Stimulated activated CD8-positive, alpha-beta memory T cell treated with anti-CD3 and anti-CD28 coated beads, Interleukin-2, amount 100 ng/mL, for 48 hours (primary cell): ENCODE results near the gene ADAMTS18.

Source experiments
- DNase-seq, 2 donors: peaks; one replicate each; pipeline ENCODE4 v3.0.0-alpha.2; 2020; ENCODE audit warnings: low read depth in 2 of 2

Gene ADAMTS18

DNA sequence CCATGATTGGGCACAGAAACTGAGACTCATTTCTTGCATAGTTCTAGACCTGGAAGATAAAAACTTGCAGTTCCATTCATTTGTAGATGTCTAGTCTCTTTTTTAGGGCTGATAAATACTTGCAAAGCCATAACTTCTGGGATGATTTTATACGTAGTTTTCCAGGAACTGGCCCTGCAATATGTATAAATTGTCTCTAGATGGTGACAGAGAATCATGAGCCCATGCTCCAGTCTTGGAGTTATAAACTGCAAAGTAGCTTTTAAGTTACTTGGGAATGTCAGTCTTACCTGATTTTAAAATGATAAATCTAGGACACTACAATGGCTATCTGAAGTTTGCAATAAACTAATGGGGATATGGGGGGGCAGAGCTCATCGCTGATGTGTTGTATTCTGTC is 3.0 kb upstream of the ADAMTS18 start:
- no peak for DNase-seq

DNA sequence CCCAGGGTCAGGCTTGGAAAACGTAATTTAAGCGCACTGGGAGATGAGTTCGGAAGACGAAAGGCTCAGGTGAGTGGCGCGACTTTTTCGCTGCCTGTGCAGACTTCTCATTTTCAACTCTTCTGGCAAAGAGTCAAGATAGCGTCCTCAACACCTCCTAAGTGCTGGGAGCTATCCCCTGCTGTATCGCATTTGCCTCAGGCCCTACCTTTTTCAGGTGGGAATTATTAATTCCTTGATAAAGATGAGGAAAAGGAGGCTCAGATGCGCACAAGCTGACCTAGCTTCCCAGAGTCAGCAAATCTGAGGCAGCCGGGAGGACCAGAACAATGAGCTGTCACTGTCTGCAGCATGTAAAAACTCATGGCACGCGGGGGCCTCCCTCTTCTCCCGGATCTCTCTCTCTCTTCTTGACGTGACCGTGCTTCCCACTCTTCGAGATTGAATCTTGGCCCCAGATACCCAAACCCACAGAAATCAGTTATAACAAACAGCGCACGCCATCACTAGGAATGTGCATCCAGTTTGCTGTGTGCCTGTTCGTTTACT is 512 bp upstream of the ADAMTS18 start:
- DNase-seq, result no peak

DNA sequence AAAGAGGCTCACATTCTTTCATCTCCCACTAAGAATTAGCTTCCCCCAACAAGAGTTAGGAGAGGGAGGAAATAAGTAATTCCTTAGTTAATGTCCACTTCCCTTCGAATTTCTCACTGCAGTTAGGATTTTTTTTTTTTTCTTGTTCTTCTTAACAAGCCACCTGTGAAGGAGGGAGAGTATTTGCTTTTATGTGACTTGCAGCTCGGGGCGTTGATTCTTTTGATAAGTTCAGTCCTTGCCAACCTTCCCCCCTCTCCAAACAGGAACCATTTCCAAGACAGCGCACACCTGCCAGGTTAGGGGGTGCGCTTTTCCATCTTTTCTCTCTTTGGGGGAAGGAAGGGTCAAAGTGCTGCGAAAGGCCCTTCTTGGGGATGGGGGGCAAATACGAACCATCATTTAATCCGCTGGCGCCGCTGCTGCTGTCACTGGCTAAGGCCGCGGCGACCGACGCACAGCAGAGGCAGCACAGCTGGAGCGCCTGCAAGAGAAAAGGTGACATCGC is 758 bp downstream of the ADAMTS18 start:
- DNase-seq, result no peak

DNA sequence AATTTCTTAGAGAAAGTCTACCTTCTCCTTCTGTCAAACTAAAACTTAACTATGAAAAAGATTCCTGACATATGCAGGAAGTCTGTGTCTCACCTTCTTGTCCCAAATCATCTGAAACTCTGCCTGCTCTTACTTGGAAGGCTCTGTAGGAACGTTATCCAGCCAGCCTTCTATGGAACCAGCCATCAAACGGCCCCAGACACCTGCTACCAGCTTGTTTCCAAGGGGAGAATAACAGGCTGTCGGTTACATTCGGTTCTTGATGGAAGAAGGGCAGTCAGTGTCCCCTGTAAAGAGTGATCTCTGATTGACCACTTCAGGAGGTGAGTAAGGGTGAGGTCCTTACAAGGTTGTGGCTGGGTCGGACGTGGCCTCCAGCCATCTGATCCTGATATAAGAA is 1.7 kb downstream of the ADAMTS18 start:
- no peak for DNase-seq

DNA sequence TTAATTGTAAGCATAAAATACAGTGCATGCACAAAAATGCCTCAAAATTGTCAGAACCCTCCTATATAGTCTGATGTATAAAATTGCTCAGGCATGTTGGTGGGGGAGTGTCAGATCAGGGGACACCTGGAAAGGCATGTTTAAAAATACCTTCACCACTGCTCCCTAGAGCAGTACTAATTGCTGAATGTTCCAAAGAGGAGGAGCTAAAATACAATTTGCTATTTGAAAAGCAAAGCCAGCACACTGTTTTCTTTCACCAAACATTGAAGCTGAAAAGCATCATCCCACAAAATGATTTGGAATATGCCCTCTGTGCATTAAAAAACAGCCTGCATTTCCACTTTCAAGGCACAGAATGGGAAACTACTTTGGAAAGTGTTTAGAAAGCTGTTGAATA is 2.6 kb downstream of the ADAMTS18 start:
- DNase-seq, result no peak

DNA sequence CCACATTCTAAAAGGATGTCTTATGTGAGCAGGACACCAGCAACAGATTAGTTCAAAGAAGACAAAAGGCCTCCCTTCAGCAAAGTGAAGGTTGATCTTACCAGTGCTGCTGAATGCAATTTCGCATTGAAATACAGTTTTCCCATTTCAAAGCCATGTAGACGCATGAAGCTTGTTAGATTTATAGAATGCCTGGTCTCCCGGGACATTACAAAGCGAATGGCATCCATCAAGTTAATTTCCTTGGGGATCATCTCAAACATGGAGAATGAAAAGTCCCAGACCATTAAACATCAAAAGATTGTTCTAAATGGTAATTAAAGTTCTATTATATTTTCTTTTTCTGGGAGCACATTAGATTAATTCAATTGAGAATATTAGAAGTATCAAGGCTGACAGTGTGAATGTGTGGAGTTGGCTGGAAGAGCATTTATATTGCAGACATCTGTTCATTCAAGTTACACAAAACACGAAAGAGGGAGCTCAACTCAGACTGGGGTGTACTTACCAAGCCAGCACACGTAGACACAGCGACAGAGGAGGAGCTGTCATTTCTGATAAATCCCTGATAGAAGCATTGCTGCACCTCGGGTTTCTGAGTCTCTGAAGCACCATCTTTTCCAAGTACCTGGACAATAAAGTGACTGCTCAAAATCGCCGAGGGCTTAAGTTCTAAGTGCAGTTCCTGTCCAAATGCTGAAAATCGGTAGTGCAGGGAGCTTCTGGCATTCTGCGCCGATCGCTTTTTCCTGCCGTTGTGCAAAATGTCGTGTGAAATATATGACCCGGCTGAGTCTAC is 3.8 kb downstream of the ADAMTS18 start:
- no peak for DNase-seq

DNA sequence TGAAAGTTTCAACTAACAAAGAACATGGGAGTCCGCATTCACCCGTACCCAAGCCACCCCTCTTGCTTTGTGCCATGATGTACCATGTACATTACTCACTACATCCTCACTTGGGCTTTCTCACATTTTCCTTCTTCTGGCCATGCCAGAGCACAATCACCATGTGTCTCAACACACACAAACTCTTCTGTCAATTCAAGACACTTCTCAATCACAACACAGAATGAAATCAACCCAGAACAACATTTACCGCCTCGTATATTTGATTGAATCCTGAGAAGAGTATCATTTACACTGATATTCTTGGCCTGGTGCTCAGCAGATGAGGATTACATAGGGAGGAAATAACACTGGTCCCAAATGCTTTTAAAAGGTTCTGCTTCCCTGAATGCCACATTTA is 4.5 kb downstream of the ADAMTS18 start:
- no peak for DNase-seq

DNA sequence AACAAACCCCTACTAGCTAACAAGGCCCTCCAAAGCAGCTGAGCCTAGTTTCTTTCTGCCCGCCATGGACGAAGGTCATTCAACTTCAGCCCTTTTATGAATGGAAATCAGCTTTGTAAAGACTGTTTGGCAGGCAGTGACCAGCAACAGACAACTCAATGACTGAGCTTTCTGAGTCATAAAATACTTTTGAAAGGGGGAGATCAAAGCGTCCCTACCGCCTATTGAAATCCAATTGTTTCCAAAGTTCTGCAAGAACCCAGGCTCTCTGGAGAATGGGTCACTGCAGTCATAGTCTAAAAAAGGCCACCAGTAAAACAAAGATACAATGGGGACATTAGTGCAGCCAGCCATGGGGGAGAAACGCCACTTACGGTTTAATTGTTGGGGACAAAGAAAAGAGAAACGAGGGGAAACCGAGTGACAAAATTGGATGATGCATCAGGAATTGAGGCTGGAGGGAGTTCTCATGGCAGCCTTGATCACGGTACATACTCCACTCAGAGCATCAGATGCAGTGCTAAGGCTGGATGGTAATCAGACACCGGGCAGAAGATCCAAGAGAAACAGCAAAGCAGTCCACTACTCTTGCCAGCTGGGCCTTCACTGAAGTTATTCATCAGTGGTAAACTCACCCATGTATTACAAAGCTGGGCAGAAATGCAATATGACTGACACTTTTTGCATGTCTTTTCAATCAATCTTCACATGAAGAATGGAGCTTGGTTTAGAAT is 9.8 kb downstream of the ADAMTS18 start:
- no peak for DNase-seq

DNA sequence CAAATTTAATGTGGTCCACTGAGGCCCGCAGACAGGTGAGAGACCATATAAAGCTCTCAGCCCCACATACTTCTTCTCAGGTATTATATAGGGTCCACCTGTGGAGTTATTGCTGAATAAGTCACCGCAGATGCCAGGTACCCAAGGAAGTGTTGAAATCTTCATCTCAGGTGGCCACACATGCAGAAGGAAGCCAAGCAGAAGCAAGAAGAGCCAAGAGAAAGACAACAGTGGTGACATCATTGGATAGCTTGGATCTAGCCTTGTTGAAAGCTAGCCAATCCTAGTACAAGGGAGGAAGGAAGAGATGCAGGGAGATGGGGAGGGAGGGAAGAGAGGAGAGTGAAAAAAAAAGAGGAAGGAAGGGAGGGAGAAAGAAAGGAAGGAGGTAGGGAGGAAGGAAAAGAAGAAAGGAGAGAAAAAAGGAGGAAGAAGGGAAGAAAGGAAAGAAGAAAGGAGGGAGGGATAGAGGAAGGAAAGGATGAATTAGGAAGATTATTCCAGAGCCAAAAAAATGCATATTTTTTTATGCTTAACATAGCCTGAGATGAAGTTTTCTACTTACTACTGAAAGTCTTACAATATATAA is 12.5 kb downstream of the ADAMTS18 start:
- no peak for DNase-seq

DNA sequence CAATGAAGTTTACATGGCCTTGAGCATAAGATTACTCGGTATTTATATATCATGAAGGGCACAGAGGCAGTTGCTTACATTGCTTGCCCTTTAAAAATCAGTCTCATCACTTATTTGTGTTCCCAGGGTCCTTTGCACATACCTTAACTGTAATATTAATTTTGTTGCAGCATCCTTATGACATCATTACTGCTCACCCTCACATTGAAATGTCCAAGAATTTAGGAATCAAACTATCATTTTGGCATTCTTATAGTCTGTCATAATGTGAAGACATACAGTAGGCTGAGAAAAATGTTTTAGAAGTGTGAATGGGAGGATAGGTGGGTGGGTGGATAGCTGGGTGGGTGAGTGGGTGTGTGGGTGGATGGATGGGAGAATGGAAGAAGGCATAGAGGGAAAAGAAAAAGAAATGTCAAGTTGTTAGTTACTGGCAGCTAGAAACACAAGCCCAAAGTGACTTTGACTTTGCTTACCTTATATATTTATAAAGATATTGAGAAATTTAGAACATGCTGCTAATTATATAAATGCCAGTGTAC is 17.8 kb downstream of the ADAMTS18 start:
- no peak for DNase-seq

DNA sequence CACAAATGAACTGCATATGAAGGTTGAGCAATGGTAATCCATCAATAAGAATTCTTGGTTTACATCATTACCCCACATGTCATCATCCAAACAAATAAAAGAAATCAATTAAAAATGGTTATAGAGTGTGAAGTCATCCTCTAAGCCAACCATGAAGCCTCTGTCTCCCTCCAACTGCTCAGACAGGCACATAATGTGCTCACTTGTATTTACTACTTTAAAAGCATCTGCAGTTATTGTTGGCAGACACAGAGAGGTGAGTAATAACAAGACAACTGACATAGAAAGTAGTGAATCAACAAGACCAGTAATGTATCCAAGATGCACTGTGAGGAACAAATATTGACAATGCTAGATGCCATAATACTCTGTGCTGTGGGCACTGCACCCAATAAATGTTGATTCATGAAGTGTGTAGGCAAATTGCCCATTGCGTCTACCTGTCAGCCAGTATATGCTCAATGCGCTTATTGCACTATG is 20.0 kb downstream of the ADAMTS18 start:
- DNase-seq, result no peak

DNA sequence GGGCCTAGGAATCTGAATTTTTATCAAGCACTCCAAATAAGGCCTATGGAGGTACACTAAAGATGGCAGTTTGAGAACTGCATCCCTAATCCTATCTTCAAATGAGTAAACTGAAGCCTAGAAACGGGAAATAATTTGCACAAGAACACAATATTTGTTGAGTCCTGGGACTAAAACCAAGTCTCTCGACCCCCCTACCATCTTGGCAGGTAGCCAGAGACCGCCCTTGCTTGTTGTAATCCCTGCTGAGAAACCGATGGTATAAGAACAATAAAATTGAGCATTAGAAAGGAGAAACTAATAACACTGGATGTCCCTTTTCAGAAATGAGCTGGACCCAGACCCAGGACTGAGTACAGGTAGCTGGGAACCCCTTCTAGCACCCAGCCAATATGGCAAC is 24.4 kb downstream of the ADAMTS18 start:
- no peak for DNase-seq

DNA sequence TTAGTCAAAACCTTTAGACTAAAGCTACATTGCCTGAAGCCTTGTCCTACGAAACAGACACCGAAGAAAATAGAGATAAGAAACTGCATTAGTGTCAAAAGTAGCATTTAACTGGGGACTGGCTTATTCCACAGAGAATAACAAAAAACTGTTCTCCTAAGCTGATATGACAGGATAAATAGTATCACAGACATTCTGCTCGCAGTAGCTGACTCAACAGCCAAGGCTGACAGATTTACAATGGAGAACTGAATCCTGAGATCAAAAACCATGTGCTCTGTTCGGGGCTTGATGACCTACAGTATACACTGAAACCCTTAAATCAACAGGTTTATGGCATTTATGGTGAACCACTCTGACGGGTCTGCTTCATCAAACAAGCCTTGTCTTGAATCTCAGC is 25.5 kb downstream of the ADAMTS18 start:
- DNase-seq, result no peak

DNA sequence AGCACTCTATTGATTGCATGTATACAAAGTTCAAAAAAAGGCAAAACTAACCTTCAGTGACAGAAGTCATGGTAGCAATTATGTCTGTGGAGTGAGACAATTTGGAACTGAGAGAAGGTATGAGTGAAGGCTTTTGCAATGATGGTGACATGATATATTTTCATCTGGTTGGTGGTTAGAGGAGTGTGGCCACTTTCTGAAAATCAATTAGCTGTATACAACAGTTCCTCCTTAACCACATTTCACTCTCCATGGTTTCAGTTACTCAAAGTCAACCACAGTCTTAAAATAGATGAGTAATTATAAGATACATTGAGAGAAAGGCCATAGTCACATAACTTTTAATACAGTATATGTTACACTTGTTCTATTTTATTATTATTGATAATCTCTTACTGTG is 26.2 kb downstream of the ADAMTS18 start:
- DNase-seq, result no peak

DNA sequence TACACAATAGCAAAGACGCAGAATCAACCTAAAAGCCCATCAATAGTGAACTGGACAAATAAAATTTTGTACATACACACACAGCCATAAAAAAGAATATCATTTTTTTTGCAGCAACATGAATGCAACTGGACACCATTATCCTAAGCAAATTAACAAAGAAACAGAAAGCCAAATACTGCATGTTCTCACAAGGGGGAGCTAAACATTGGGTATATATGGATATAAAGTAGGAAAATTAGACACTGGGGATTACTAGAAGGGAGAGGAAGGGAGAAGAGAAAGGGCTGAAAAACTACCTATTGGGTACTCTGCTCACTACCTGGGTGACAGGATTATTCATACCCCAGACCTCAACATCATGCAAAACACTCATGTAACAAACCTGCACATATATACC is 28.2 kb downstream of the ADAMTS18 start:
- no peak for DNase-seq

DNA sequence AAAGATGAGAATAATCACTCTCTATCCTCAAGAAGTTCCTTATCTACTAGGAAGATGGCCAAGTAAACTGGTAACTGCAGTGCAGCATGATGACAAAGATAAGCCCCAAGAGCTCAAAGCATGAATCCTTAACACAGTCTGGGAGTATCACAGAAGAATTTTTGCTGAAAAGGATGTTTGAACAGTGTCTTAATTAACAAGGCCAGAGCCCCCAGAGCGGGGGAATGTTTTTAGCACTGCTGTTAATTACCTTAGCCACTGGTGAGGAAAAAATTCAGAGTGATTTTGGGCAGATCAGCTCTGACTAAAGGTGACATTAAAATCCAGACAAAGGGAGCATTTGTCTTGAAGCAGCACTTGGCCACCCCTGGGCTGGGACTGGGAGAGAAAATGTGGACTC is 30.1 kb downstream of the ADAMTS18 start:
- DNase-seq, result no peak

DNA sequence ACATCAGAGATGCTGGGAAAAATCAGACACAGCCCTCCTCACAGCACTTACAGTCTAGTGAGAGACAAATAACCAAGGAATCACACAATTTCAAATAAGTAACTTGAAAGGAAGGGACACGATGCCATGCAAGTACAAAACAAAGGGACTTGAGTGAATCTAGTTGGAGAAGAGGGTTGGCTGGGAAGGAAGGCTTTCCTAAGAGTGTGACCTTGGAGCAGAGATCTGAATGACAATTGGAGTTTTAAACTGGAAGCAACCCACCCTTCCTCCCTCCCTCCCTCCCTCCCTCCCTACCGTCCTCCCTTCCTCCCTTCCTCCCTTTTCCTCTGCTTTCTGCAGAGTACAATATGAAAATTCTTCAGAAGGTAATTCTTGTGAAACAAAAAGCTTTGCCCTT is 31.1 kb downstream of the ADAMTS18 start:
- no peak for DNase-seq

DNA sequence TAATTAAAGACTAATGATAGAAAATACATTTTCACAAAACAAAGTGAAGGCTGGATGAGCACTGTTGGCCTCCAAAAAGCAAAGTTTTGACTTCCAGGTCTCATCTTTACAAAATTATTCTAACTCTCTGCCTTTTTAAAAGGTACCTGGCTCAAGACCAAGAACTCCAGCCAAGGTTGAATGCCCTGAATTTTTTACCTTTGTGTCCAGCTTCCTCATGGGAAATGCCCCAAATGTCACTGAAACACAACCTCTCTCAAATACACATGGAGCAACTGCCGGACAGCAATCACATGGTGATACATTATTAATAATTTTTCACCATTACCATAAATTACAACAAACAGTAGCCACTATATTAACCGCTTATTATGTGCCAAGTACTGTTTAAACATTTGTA is 32.2 kb downstream of the ADAMTS18 start:
- DNase-seq, result no peak

DNA sequence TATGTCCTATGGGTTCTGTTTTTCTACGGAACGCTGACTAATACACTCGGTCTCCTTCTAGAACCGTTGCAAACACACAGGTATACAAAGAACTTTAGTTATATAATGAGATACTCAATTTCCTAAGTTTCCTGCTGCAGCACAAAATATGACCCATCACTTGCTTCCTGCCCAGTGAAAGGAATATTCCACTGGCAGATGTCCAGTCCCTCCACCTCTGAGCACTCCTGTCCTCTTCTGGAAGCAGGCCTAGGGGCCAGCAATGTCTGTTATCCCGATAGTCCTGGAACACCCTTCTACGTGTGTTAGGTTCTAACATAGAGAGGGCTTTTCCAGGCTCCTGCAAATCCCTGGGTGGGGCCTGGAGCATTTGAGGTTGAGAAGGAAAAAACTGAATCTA is 32.7 kb downstream of the ADAMTS18 start:
- no peak for DNase-seq

DNA sequence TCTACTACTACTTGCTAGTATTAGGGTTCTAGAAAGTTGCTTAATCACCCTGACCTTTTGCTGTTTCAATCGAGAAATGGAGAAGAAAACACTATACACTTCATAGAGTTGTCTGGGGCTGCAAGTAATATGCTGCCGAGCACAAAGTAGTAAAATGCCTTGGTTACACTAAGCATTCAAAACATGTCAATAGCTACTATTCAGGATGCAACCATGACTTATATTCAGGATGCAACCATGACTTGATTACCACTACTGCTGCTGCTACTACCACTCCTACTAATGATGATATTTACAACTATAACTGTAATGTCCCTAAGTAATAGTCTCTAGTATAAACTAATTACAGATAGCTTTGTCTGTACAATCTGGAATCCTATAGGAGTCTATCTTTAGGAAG is 35.3 kb downstream of the ADAMTS18 start:
- DNase-seq, result no peak

DNA sequence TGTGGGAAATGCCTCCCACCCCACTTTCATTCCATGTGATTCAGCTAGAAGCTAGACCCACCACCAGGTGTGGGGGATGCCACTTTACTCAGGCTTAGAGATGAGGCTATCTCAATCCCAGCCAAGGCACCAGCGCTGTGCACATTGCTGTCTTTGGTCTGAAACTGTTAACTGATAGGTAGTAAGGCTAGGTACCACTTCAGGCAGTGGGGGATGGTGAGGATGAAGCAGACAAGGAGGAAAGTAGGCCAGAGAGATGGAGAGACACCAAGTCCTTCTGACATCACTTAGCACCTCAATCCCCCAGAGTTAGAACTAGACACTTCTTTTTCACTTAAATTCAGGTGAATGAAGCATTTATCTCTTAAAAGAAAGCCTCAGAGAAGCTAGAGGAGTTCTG is 35.8 kb downstream of the ADAMTS18 start:
- no peak for DNase-seq

DNA sequence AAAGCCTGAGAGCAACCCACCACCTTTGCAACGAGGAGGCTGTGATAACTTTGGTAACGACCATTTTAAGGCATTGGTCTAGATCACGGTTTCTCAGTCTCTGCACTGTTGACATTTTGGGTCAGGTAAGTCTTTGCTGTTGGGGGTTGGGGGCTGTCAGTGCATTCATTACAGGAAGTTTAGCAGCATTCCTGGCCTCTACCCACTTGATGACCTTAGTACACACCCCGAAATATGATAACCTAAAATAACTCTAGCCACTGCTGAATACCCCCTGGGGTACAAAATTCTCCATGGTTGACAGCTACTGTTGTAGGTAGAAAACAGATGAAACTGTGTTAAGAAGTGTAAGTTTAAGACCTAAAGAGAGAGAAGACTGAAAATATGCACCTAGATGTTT is 36.3 kb downstream of the ADAMTS18 start:
- DNase-seq, result no peak
